Karpas-422 (cell line): ENCODE measurements around the gene SLC35E1. TPM values are rescaled to one million over a fixed set of nuclear protein-coding genes. Genes with fewer than 3 reads are reported as not detected.
A peak's percentile ranks its signal among the peaks of the same experiment; 100 is the strongest.

ENCODE experiments used
- DNase-seq: peaks from one replicate; pipeline ENCODE4 v3.0.0-alpha.2; 2015
- H2AFZ ChIP-seq: fragments of 200-600 bp; sonication (generic); 2 replicates; pipeline ENCODE4 v1.6.1; 2014; ENCODE audit warnings: antibody characterized with exemption, low read length, mixed read lengths
- H3K27ac ChIP-seq: fragments of 200-600 bp; sonication (generic); 2 replicates; pipeline ENCODE4 v1.5.1; 2014; ENCODE audit warnings: mild to moderate bottlenecking, low read length, moderate library complexity
- H3K27me3 ChIP-seq: fragments of 200-600 bp; sonication (generic); 2 replicates; pipeline ENCODE4 v1.6.1; 2014; ENCODE audit warnings: low read length, mixed read lengths
- H3K36me3 ChIP-seq: fragments of 200-600 bp; sonication (generic); 2 replicates; pipeline ENCODE4 v1.6.1; 2014; ENCODE audit warnings: low read length, mixed read lengths; ENCODE audit not compliant: insufficient read depth
- H3K4me1 ChIP-seq: fragments of 200-600 bp; sonication (generic); 2 replicates; pipeline ENCODE4 v1.6.1; 2014; ENCODE audit warnings: mild to moderate bottlenecking, low read length, mixed read lengths
- H3K4me2 ChIP-seq: fragments of 200-600 bp; sonication (generic); 2 replicates; pipeline ENCODE4 v1.6.1; 2014; ENCODE audit warnings: low read length, low read depth, mild to moderate bottlenecking; ENCODE audit not compliant: poor library complexity, severe bottlenecking
- H3K4me3 ChIP-seq: fragments of 200-600 bp; sonication (generic); 2 replicates; pipeline ENCODE4 v1.5.1; 2014; ENCODE audit warnings: mild to moderate bottlenecking, antibody characterized with exemption, low read length, mixed read lengths
- H3K79me2 ChIP-seq: fragments of 200-600 bp; sonication (generic); 2 replicates; pipeline ENCODE4 v1.6.1; 2014; ENCODE audit warnings: mild to moderate bottlenecking, low read length, mixed read lengths
- H3K9ac ChIP-seq: fragments of 200-600 bp; sonication (generic); 2 replicates; pipeline ENCODE4 v1.6.0; 2014; ENCODE audit warnings: low read length
- H3K9me2 ChIP-seq: fragments of 200-600 bp; sonication (generic), shearing (Covaris generic); replicated peaks from 2 replicates; pipeline ENCODE4 v1.6.0; 2014; ENCODE audit warnings: mild to moderate bottlenecking, low read length, moderate library complexity; ENCODE audit not compliant: insufficient read depth
- H3K9me3 ChIP-seq: fragments of 300-700, 200-600 bp; sonication (generic); 2 replicates; pipeline ENCODE4 v1.6.1; 2014; ENCODE audit warnings: low read length, mixed read lengths
- H4K20me1 ChIP-seq: fragments of 200-600 bp; sonication (generic); 2 replicates; pipeline ENCODE4 v1.6.1; 2014; ENCODE audit warnings: mild to moderate bottlenecking, antibody characterized with exemption, low read length, low read depth; ENCODE audit not compliant: insufficient read depth
- total RNA-seq: library from RNA; depleted of rRNA; stranded (reverse); fragments of >200 nt; shearing (Covaris generic); gene quantifications from 2 replicates; pipeline ENCODE4 v1.2.3, GENCODE V29; 2014; ENCODE audit warnings: low replicate concordance

Gene SLC35E1
- total RNA-seq, 1 experiment from 2014 or later, result 33.5 TPM

DNA sequence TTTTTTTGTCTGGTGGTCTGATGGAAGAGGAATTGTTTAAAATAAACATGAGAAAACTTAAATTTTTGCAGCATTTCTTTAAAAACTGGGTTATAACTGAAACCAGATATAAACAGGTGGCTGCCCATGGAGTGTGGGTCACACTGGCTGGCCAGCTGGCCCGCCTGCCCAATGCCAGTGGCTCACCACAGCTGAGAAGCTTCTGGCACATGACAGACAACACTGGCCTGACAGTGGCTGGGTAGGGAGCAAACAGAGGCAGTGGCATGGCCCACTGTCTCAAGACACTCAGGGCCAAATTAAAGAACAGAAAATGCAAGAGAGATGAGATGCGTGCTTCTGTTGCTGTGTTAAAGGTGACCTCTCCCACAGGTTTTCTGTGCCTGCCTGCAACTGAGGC lies 3.1 kb upstream of the SLC35E1 start:
- Histone ChIP-seq H3K36me3 (peaks cover 2% of the 10 kb centered on the region; the same call in 1 of the 2 replicates), H3K4me1 (peaks cover 35% of the 10 kb centered on the region), H3K9me3 (no peaks in the 10 kb centered on the region), H3K4me2 (no peak overlapping the region), H3K9ac (no peak overlapping the region), H4K20me1 (peaks cover 30% of the 10 kb centered on the region), H3K9me2 (no peaks in the 10 kb centered on the region), H2AFZ (no peak overlapping the region), H3K4me3 (no peak overlapping the region), H3K27ac (peak overlapping the region; percentile 67), H3K27me3 (no peaks in the 10 kb centered on the region), H3K79me2 (peaks cover 81% of the 10 kb centered on the region)
- DNase-seq, result no peak

DNA sequence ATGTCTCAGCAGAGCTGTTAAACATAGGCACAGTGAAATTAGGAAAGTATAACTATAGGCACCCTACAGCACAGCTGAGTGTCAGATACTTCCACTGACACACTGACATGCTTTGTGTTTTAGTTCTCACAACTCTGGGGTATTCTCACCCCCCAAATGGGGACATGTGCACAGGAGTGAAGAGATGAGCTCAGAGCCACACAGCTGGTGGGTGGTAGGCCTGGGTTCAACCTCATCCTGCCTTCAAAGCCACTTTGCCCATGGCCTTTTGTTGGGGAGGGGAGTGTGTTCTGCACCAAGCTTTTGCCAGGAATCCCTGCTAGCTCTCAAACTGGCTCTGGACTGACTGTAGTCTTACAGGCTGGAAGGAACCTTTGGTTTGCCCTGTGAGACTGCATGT lies 1.7 kb upstream of the SLC35E1 start:
- peak overlapping the region; percentile 76 for H3K9ac ChIP-seq
- peak overlapping the region; percentile 67 for H3K27ac ChIP-seq
- no peaks in the 10 kb centered on the region for H3K27me3 ChIP-seq
- H3K4me1 ChIP-seq, result peaks cover 36% of the 10 kb centered on the region
- peak overlapping the region; percentile 81; the same call in 1 of the 2 replicates for H3K4me3 ChIP-seq
- H3K9me2 ChIP-seq, result no peaks in the 10 kb centered on the region
- peaks cover 14% of the 10 kb centered on the region; the same call in 1 of the 2 replicates for H3K36me3 ChIP-seq
- peaks cover 81% of the 10 kb centered on the region for H3K79me2 ChIP-seq
- H3K4me2 ChIP-seq, result peak overlapping the region; percentile 71
- no peak overlapping the region for H2AFZ ChIP-seq
- no peaks in the 10 kb centered on the region for H3K9me3 ChIP-seq
- H4K20me1 ChIP-seq, result peaks cover 31% of the 10 kb centered on the region
- no peak for DNase-seq

DNA sequence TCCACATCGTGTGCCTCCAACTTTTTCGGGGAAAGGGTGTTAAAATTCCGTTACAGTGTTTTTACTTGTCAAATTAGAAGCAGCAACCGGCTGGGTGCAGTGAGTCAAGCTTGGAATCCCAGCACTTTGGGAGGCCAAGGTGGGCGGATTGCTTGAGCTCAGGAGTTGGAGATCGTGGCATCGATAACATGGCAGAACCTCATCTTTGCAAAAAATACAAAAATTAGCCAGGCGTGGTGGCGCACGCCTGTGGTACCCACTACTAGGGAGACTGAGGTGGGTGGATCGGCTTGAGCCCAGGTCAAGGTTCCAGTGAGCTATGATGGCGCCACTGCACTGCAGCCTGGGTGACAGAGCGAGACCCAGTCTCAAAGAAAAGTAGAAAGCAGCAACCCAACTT lies 1.1 kb upstream of the SLC35E1 start:
- Histone ChIP-seq H4K20me1 (peaks cover 28% of the 10 kb centered on the region), H3K9ac (peak overlapping the region; percentile 76), H3K27ac (peak overlapping the region; percentile 67), H3K9me3 (no peaks in the 10 kb centered on the region), H3K27me3 (no peaks in the 10 kb centered on the region), H2AFZ (no peak overlapping the region), H3K79me2 (peaks cover 81% of the 10 kb centered on the region), H3K9me2 (no peaks in the 10 kb centered on the region), H3K4me1 (peaks cover 36% of the 10 kb centered on the region), H3K36me3 (peaks cover 14% of the 10 kb centered on the region; the same call in 1 of the 2 replicates), H3K4me2 (peak overlapping the region; percentile 71), H3K4me3 (peak overlapping the region; percentile 81)
- DNase-seq, result no peak

GRCh38 chr19:16571822-16572331 lies 338 bp downstream of the SLC35E1 start:
- H3K9me2 ChIP-seq, result no peaks in the 10 kb centered on the region
- H3K79me2 ChIP-seq, result peaks cover 71% of the 10 kb centered on the region
- H3K9me3 ChIP-seq, result no peaks in the 10 kb centered on the region
- peak overlapping the region; percentile 64 for H3K27ac ChIP-seq
- H3K9ac ChIP-seq, result peak overlapping the region; percentile 96
- H4K20me1 ChIP-seq, result peaks cover 24% of the 10 kb centered on the region; the same call in 1 of the 2 replicates
- H3K4me1 ChIP-seq, result peaks cover 36% of the 10 kb centered on the region
- no peaks in the 10 kb centered on the region for H3K27me3 ChIP-seq
- H3K4me3 ChIP-seq, result peak overlapping the region; percentile 82
- no peak overlapping the region for H2AFZ ChIP-seq
- H3K4me2 ChIP-seq, result peak overlapping the region; percentile 96
- DNase-seq, result peak; percentile 69
- H3K36me3 ChIP-seq, result peaks cover 27% of the 10 kb centered on the region

DNA sequence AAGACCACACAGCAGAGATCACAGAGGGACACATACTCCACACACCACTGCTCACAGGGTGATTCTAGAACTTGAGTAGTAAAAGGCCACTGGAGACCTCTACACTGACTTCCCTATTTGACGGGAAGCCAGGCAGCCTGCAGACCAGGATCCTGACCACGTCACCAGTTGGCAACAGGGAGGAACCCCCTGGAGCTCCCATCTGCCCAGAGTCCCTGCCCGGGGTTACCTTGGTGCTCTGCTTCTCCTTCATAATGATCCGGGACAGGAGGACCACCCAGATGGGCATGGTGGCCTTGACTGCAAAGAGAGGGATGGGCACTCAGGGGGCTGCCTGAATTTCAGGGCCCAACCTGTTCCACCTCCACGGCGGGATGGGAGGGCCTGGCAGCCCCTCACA lies 932 bp downstream of the SLC35E1 start:
- Histone ChIP-seq H3K27me3 (no peaks in the 10 kb centered on the region), H3K9ac (peak overlapping the region; percentile 96), H3K4me1 (peaks cover 36% of the 10 kb centered on the region), H3K27ac (peak overlapping the region; percentile 64), H3K9me2 (no peaks in the 10 kb centered on the region), H3K4me3 (peak overlapping the region; percentile 82), H3K4me2 (peak overlapping the region; percentile 96), H2AFZ (no peak overlapping the region), H4K20me1 (peaks cover 24% of the 10 kb centered on the region; the same call in 1 of the 2 replicates), H3K9me3 (no peaks in the 10 kb centered on the region), H3K79me2 (peaks cover 69% of the 10 kb centered on the region), H3K36me3 (peaks cover 33% of the 10 kb centered on the region)
- DNase-seq, result peak; percentile 63

- peaks cover 24% of the 10 kb centered on the region; the same call in 1 of the 2 replicates for H4K20me1 ChIP-seq
- peaks cover 29% of the 10 kb centered on the region for H3K4me1 ChIP-seq
- H3K79me2 ChIP-seq, result peaks cover 58% of the 10 kb centered on the region
- no peaks in the 10 kb centered on the region for H3K27me3 ChIP-seq
- H3K36me3 ChIP-seq, result peaks cover 35% of the 10 kb centered on the region
- no peak overlapping the region for H3K4me2 ChIP-seq
- H3K9me2 ChIP-seq, result no peaks in the 10 kb centered on the region
- no peak overlapping the region; the same call in 1 of the 2 replicates for H3K9ac ChIP-seq
- DNase-seq, result no peak
- no peaks in the 10 kb centered on the region for H3K9me3 ChIP-seq
- no peak overlapping the region for H3K27ac ChIP-seq
- no peak overlapping the region for H2AFZ ChIP-seq
- H3K4me3 ChIP-seq, result no peak overlapping the region
Observed at GRCh38 chr19:16569609-16570320, 2.5 kb downstream of the SLC35E1 start.

GRCh38 chr19:16566702-16567101 lies 5.5 kb downstream of the SLC35E1 start:
- no peak overlapping the region for H3K9ac ChIP-seq
- H3K27ac ChIP-seq, result no peak overlapping the region
- H3K27me3 ChIP-seq, result no peaks in the 10 kb centered on the region
- no peaks in the 10 kb centered on the region for H3K9me3 ChIP-seq
- peaks cover 41% of the 10 kb centered on the region for H3K36me3 ChIP-seq
- H3K4me2 ChIP-seq, result no peak overlapping the region
- no peaks in the 10 kb centered on the region for H3K9me2 ChIP-seq
- H3K4me1 ChIP-seq, result peaks cover 12% of the 10 kb centered on the region
- H4K20me1 ChIP-seq, result peaks cover 15% of the 10 kb centered on the region; the same call in 1 of the 2 replicates
- no peak overlapping the region for H3K4me3 ChIP-seq
- peaks cover 40% of the 10 kb centered on the region for H3K79me2 ChIP-seq
- no peak for DNase-seq
- no peak overlapping the region for H2AFZ ChIP-seq

DNA sequence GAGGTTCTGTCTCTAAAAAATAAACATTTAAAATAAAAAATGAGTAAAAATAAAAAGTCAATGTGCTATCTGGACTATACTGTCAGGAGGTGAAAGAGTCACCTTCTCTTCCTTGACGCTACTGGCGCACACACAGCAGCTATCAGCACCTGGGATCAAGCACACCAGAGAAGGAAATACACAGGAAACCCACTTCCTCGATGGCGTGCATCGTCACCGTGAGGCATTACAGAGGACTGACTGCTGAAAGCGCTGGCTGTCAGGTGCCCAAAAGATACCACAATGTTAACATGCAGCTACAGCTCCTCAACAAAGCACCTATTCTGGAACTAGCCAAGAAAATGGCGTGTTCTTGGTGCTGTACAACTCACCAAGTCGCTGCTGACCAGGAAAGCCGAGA lies 6.1 kb downstream of the SLC35E1 start:
- Histone ChIP-seq H3K36me3 (peaks cover 46% of the 10 kb centered on the region), H3K27me3 (no peaks in the 10 kb centered on the region), H3K4me2 (no peak overlapping the region), H3K9me3 (no peaks in the 10 kb centered on the region), H4K20me1 (peaks cover 10% of the 10 kb centered on the region; the same call in 1 of the 2 replicates), H3K27ac (no peak overlapping the region), H3K9ac (no peak overlapping the region), H3K9me2 (no peaks in the 10 kb centered on the region), H2AFZ (no peak overlapping the region), H3K4me1 (peaks cover 9% of the 10 kb centered on the region), H3K4me3 (no peak overlapping the region), H3K79me2 (peaks cover 40% of the 10 kb centered on the region)
- no peak for DNase-seq
